ENCODE results near the gene CLEC19A. TPM values are rescaled to one million over a fixed set of nuclear protein-coding genes. Genes with fewer than 3 reads are reported as not detected.

Gene CLEC19A
- total RNA-seq, 1 donor from 2014 or later: not detected

DNA sequence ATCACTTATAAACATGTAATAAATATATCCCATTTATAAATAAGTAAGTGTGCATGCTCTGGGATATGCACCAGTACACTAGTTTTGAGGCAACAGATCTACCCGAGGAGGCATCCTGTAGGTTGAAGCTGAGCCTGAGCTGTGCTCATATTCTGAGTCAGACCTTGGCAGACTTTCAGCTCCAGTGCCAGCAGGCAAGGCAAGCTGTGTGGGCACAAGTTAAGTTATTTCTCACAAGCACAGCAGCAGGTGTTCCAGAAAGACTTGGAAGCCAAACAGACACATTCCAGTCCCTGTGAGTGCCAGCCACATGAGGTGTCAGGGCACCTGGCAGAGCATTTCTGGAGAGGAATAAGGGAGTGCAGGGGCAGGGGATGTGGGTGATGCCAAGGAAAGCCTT lies 1.3 kb upstream of the CLEC19A start:
- no peaks in the 10 kb centered on the region for H3K4me1 ChIP-seq
- no peak for TF ChIP-seq POLR2A (IDR thresholded peaks at IDR 0.05)
- TF ChIP-seq POLR2AphosphoS5 (IDR thresholded peaks at IDR 0.05; ENCODE audit: insufficient read depth in 1 of 2, low read depth in 1 of 2): peak in 1 of 2 donors; percentile 17
- H3K36me3 ChIP-seq: no peaks in the 10 kb centered on the region
- H3K4me3 ChIP-seq: no peak overlapping the region
- H3K27me3 ChIP-seq: no peaks in the 10 kb centered on the region
- no peak for DNase-seq (ENCODE audit: extremely low spot score in 2 of 2)
- intact Hi-C loops (cut with DNase I): no loop called here
- no peaks in the 10 kb centered on the region for H3K9me3 ChIP-seq
- no peak overlapping the region for H3K27ac ChIP-seq

DNA sequence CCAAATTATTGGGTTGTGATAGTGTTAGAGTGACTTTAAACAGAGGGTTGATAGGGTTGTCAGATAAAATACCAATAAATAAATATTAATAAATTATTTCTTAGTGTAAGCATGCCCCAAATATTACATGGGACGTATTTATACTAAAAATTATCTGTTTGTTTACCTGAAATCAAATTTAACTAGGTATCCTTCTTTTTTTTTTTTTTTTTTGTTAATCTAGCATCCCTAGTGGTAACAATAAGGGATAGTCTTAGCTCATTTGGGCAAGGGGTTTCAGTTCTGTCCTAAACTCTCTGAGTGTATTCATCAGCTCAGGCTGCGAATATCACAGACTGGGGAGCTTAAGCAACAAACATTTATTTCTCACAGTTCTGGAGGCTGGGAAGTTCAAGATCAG lies 1.3 kb downstream of the CLEC19A start:
- intact Hi-C loops (cut with DNase I): no loop called here
- no peaks in the 10 kb centered on the region for H3K4me1 ChIP-seq
- H3K27me3 ChIP-seq: no peaks in the 10 kb centered on the region
- no peaks in the 10 kb centered on the region for H3K36me3 ChIP-seq
- TF ChIP-seq, protein P1, sequence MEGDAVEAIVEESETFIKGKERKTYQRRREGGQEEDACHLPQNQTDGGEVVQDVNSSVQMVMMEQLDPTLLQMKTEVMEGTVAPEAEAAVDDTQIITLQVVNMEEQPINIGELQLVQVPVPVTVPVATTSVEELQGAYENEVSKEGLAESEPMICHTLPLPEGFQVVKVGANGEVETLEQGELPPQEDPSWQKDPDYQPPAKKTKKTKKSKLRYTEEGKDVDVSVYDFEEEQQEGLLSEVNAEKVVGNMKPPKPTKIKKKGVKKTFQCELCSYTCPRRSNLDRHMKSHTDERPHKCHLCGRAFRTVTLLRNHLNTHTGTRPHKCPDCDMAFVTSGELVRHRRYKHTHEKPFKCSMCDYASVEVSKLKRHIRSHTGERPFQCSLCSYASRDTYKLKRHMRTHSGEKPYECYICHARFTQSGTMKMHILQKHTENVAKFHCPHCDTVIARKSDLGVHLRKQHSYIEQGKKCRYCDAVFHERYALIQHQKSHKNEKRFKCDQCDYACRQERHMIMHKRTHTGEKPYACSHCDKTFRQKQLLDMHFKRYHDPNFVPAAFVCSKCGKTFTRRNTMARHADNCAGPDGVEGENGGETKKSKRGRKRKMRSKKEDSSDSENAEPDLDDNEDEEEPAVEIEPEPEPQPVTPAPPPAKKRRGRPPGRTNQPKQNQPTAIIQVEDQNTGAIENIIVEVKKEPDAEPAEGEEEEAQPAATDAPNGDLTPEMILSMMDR (IDR thresholded peaks at IDR 0.05): no peak
- no peak for TF ChIP-seq POLR2AphosphoS5 (IDR thresholded peaks at IDR 0.05; ENCODE audit: insufficient read depth in 1 of 2, low read depth in 1 of 2)
- no peak for TF ChIP-seq POLR2A (IDR thresholded peaks at IDR 0.05)
- no peaks in the 10 kb centered on the region for H3K9me3 ChIP-seq
- H3K4me3 ChIP-seq: no peak overlapping the region
- no peak overlapping the region for H3K27ac ChIP-seq
- DNase-seq (ENCODE audit: extremely low spot score in 2 of 2): no peak

DNA sequence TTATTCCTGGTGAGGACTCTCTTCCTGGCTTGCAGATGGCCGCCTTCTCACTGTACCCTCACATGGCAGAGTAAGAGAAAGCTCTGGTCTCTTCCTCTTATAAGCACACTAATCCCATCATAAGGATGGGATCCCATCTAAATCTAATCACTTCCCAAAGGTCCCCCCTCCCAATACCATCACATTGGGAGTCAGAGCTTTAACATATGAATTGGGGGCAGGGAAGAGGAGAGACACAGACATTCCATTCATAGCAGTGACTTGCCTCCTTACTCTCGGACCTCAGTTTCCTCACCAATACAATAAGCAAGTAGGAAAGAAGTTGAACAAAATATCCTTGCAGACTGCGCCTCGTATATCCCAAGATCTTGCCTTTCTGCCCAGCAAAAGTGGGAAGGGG lies 1.7 kb downstream of the CLEC19A start:
- Histone ChIP-seq H3K36me3 (no peaks in the 10 kb centered on the region), H3K27me3 (no peaks in the 10 kb centered on the region), H3K9me3 (no peaks in the 10 kb centered on the region), H3K4me1 (no peaks in the 10 kb centered on the region), H3K4me3 (no peak overlapping the region), H3K27ac (no peak overlapping the region)
- TF ChIP-seq, protein P1 (IDR thresholded peaks at IDR 0.05): no peak
- TF ChIP-seq POLR2A (IDR thresholded peaks at IDR 0.05): no peak
- no peak for TF ChIP-seq POLR2AphosphoS5 (IDR thresholded peaks at IDR 0.05; ENCODE audit: insufficient read depth in 1 of 2, low read depth in 1 of 2)
- no peak for DNase-seq (ENCODE audit: extremely low spot score in 2 of 2)
- intact Hi-C loops (cut with DNase I): no loop called here

DNA sequence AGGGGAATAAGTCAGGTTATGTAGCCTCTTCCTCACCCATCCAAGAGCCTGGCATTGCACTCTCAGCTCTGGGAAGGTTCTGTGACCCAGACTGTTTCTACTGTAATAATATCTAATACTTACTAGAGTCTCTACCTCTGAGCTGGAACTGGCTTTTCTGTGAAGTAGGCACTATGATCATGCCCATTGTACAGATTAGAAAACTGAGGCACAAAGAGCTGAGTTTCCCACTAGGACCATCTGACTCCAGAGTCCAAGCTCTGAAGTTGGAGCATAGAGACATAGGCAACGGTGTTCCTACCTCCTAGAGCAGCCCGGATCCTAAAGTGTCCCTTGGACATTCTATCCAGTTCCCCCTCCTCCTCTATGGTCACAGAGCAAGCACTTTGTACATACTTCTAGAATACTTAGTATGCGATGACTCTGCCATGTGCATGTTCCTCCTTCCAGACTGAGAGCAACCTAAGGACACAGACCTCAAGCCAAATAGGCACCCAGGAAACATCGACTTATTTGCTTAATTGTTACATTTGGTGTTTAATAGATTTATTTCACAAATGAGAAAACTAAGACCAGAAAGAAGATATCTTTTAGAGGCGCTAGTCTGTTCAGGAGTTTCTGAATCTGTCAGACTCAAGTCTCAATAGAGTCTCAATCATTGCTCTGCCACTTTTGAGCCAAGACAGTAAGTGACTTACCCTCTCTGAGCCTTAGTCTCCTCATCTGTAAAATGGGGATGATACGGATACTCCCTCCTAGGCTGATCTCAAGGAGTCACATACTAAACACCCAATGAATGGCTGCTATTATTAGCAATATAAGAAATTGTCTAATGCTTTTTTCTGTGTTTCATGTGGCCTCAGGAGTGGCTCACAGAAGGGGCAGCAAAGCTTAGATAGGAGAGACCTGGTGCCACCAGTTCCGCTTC lies 3.6 kb downstream of the CLEC19A start:
- DNase-seq (ENCODE audit: extremely low spot score in 2 of 2): no peak
- H3K27ac ChIP-seq: no peak overlapping the region
- intact Hi-C loops (cut with DNase I): no loop called here
- H3K4me1 ChIP-seq: no peaks in the 10 kb centered on the region
- H3K36me3 ChIP-seq: no peaks in the 10 kb centered on the region
- TF ChIP-seq POLR2AphosphoS5 (IDR thresholded peaks at IDR 0.05; ENCODE audit: insufficient read depth in 1 of 2, low read depth in 1 of 2): no peak
- no peak overlapping the region for H3K4me3 ChIP-seq
- H3K27me3 ChIP-seq: no peaks in the 10 kb centered on the region
- H3K9me3 ChIP-seq: no peaks in the 10 kb centered on the region

DNA sequence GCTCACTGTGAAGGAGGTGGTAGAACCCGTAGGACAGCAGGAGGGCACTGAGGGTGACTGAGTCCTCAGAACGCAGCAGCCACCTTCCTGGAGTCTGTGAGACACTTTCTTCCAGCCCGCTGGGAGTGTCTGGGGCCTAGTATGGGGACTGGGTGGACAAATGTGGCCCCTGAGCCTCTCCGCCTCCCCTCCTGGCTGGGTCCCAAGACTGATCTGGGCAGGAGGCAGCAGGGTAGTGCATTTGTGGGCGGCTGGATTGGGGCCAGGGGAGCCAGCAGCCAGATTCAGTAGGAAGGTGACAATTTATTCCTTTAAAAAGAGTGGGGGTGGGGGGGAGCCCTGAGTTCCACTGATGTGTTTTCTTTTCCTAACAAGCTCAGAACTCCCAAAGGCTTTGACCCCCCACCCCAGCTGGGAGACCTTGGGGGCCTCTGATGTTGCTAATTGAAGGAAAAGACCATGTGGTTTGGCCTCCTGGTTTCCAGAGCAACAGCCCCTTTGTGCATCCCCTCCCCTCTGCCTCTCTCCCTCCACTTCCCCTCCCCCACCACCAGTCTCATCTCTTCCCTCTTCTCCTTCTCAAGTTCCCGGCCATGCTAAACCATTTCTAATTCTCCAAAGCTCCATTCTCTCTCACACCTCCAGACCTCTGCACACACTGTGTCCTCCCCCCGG lies 4.4 kb downstream of the CLEC19A start:
- intact Hi-C loops (cut with DNase I): no loop called here
- DNase-seq (ENCODE audit: extremely low spot score in 2 of 2): no peak
- Histone ChIP-seq H3K9me3 (no peaks in the 10 kb centered on the region), H3K27ac (no peak overlapping the region), H3K4me3 (no peak overlapping the region), H3K27me3 (no peaks in the 10 kb centered on the region), H3K36me3 (no peaks in the 10 kb centered on the region), H3K4me1 (no peaks in the 10 kb centered on the region)
- TF ChIP-seq, protein P1 (IDR thresholded peaks at IDR 0.05): no peak
- TF ChIP-seq POLR2A (IDR thresholded peaks at IDR 0.05): no peak
- no peak for TF ChIP-seq POLR2AphosphoS5 (IDR thresholded peaks at IDR 0.05; ENCODE audit: insufficient read depth in 1 of 2, low read depth in 1 of 2)

Measured in vagina (tissue), 2 donors.